ENCODE measurements around the gene TBC1D5.
"Not testable (repeated sequence)": the region's sequence is repeated elsewhere in the genome, so short reads cannot be mapped to it uniquely, and the experiment has no call there.

TBC1D5 gene

DNA sequence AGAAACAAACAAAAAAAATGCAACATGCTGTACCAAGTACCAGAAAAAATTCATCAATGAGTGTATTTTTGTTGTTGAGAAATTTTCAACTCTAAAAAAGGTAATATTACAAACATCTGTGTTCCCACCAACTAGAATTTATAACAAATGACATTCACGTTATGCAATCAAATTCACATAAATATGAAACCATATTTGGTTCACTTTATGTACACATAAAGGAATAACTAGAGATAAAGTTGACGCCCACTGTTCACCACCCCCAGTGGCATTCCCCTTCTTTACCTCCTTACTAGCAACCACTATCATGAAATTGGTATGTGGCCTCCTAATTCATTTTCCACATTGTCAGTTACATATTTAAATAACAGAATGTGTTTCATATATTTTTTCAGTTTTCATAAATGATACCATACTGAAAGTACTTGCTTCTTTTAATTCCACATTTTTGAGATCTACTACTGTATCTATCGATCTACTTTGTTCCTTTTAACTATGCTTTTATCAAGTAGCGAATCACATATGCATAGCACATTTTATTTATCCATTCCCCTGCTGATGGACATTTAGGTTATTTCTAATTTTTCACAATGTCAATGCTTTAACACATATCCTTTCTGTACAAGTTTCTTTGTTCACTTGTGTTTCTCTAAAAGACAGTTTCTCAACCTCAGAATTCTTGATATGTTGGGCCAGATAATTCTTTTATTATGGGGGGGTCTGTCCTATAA lies 34.5 kb downstream of the TBC1D5 start:
- DNase-seq (ENCODE audit: low read depth), result no peak

- DNase-seq (ENCODE audit: low read depth), result not testable (repeated sequence)
These were observed 36.4 kb downstream of the TBC1D5 start for GRCh38 chr3:17705991-17706390.

DNA sequence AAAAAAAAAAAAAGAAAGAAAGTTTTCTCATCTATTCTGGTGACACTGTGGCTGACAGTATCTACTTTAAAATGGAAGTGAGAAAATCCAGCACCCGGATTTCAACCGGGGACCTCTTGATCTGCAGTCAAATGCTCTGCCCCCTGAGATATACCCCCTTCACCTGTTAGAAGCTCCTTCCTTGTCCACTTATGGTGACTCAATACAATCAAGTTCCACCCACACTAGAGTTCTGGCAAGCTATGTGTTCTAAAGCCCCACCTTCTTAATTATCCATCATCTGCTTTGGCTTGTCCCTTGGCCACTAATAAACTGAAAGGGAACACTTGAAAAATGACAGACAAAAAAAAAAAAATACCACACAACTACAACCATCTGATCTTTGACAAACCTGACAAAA lies 42.6 kb downstream of the TBC1D5 start:
- DNase-seq (ENCODE audit: low read depth), result not testable (repeated sequence)

DNA sequence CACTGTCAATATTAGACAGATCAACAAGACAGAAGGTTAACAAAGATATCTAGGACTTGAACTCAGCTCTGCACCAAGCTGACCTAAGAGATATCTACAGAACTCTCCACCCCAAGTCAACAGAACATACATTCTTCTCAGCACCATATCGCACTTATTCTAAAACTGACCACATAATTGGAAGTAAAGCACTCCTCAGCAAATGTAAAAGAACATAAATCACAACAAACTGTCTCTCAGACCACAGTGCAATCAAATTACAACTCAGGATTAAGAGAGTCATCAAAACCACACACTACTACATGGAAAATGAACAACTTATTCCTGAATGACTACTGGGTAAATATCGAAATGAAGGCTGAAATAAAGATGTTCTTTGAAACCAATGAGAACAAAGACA lies 46.8 kb downstream of the TBC1D5 start:
- DNase-seq (ENCODE audit: low read depth), result not testable (repeated sequence)

GRCh38 chr3:17693670-17693999 lies 48.8 kb downstream of the TBC1D5 start:
- DNase-seq (ENCODE audit: low read depth), result not testable (repeated sequence)

- not testable (repeated sequence) for DNase-seq (ENCODE audit: low read depth)
These were observed 49.4 kb downstream of the TBC1D5 start for GRCh38 chr3:17692846-17693669.

DNA sequence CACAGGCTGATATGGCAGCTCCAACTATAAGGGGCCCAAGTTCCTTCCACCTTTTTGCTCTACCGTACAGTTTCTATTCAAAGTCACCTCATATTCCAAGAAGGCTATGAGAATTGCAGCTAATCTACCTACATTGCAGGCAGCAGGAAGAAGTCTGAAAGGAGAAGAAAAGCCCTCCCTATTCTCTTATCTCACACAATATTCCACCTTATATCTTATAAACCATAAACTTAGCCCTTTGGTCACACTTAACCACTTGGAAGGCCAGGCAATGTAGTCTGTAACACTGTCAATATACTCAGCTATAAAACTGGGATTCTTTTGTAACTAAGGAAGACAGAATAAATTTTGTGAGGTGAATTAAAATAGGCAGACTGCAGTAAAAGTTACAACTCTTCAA lies 54.9 kb downstream of the TBC1D5 start:
- no peak for DNase-seq (ENCODE audit: low read depth)

- no peak for DNase-seq (ENCODE audit: low read depth)
These were observed 55.8 kb downstream of the TBC1D5 start for GRCh38 chr3:17686613-17687012.

GRCh38 chr3:17683542-17684207 lies 58.8 kb downstream of the TBC1D5 start:
- no peak for DNase-seq (ENCODE audit: low read depth)

DNA sequence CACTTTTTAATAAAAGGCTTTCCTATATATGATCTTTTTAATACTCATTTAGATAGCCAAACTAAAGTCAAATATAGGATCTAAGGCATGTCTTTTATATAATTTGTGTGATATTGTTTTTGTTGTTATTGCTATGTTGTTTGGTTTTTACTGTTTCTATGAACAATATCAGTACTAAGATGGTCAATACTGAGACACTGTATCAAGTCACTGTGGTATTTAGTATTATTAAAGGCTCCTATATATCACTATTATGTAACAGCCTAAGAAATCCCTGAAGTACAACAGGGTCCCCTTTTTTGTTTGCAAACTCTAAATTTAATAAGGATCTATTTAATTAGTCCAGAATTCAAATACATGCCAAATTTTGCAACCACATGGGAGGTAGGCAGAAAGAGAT lies 61.9 kb downstream of the TBC1D5 start:
- DNase-seq (ENCODE audit: low read depth), result no peak

- no peak for DNase-seq (ENCODE audit: low read depth)
These were observed 64.2 kb downstream of the TBC1D5 start for GRCh38 chr3:17678116-17678741.

DNA sequence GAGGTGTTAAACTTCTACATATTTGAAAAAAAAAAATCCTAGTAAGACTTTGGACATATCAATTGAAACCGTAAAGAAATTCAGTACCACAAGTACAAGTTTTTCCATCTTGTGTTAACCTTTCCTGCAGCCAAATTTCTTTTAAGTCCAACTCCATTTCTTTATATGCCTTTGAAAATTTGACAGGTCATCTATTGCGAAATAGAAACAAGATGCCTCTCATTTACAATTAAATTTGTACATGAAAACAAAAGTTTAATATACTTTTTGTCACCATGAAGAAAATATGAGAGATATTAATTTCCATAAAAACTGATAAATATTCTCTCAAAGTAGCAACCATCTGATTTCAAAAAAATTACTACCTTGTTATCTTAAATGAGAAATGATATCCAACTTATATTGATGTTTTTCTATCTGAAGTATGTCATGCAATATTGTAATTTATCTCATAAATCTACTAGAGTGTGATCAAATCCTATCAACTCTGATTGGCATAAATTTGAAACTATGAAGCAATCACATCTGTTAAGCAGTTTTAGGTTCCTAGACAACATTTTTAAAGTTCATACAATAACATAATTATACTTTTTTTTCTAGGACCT lies 68.2 kb downstream of the TBC1D5 start:
- DNase-seq (ENCODE audit: low read depth), result no peak

GRCh38 chr3:17672506-17672905 lies 69.9 kb downstream of the TBC1D5 start:
- no peak for DNase-seq (ENCODE audit: low read depth)

GRCh38 chr3:17670749-17671148 lies 71.7 kb downstream of the TBC1D5 start:
- DNase-seq (ENCODE audit: low read depth), result no peak

DNA sequence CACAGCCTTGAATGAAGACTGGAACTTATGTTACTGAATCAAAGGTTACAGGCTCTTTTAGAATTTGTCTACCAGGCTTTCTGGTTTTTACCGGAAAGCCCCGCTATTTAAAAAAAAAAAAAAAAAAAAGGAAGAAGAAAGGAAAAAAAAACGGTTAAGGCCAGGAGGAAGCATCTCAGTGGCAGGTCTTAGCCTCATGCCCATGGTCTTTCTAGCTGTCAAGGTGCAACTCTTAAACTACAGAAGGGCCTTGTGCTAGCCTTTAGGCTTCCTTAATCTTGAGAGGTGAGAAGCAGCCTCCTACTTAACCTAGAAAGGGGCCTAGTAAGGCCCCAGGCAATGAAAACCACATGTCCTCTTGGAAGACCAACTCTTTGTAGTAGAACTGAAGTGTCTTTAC lies 77.5 kb downstream of the TBC1D5 start:
- no peak for DNase-seq (ENCODE audit: low read depth)

DNA sequence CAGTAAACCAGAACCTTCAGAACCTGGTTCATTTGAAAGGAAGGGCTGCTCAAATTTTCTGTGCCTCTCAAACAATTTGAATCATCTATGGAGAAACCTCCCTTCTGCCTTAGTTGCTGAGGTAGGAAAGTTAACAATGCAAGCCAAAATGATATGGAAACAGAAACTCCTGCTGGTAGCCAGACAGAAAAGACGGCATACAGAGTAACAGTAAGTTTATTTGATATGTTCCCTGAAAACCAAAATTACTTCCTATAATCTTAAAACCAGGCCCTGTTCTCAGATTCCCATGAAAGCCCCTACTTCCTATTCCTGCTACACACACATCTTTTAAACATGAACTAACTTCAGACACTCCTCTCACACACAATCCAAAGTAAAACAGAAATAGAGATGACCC lies 86.2 kb downstream of the TBC1D5 start:
- DNase-seq (ENCODE audit: low read depth), result no peak

DNA sequence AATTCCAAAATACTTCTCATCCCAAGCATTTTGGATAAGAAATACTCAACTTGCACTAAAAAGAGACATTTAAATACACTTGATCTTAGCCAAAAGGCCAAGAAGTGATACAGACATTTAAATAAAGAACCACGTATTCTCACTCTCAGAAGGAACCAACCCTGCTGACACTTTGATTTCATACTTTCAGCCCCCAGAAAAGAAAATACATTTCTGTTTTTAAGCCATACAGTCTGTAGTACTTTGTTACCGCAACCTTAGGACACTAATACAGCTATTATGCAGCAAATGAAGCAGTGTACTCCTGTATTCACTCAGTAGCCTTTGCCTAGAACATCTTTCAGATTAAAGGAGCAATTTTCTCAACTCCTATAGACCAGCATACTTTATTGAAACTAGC lies 86.7 kb downstream of the TBC1D5 start:
- no peak for DNase-seq (ENCODE audit: low read depth)

DNA sequence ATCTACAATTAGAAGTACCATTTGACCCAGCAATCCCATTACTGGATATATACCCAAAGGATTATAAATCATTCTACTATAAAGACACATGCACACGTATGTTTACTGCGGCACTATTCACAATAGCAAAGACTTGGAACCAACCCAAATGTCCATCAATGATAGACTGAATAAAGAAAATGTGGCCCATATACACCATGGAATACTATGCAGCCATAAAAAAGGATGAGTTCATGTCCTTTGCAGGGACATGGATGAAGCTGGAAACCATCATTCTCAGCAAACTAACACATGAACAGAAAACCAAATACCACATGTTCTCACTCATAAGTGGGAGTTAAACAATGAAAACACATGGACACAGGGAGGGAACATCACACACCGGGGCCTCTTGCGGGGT lies 92.7 kb downstream of the TBC1D5 start:
- not testable (repeated sequence) for DNase-seq (ENCODE audit: low read depth)

DNA sequence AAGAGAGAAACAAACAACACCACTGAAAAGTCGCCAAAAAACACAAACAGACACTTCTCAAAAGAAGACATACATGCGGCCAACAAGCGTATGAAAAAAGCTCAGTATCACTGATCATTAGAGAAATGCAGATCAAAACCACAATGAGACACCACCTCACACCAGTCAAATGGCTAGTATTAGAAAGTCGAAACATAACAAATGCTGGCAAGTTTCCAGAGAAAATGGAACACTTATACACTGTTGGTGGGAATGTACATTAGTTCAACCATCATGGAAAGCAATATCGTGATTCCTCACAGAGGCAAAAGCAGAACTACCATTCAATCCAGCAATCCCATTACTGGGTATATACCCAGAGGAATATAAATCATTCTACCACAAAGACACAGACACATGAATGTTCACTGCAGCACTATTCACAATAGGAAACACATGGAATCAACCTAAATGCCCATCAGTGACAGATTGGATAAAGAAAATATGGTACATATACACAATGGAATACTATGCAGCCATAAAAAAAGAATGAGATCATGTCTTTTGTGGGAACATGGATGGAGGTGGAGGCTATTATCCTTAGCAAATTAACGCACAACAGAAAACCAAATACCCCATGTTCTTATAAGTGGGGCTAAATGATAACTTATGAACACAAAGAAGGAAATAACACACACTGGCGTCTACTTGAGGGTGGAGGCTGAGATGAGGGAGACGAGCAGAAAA lies 93.6 kb downstream of the TBC1D5 start:
- not testable (repeated sequence) for DNase-seq (ENCODE audit: low read depth)

GRCh38 chr3:17645074-17645698 lies 97.2 kb downstream of the TBC1D5 start:
- DNase-seq (ENCODE audit: low read depth), result no peak

DNA sequence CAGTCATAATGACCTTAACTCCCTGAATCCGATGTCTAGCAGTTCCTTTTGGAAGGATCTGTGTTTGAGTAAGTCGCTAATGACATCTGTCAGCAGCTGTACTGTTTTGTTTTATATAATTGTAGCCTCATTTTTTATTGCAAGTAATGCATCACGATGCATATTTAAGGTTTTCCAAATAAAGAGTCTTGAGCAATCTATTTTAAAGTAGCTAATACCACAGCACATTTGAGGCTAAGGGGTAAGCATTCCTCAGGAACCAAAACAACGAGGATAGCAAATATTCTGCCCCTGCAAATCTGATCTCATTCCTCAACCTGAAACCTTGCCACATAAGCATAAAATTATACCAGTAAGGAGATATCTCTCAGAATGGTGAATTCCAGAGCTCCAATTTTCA lies 98.7 kb downstream of the TBC1D5 start:
- no peak for DNase-seq (ENCODE audit: low read depth)
